Measurements from ENCODE around the gene SOCS2. TPM values are rescaled to one million over a fixed set of nuclear protein-coding genes. Genes with fewer than 3 reads are reported as not detected.

Gene SOCS2
- polyA plus RNA-seq, 2 of the 4 experiments (the other 2 are of a cell fraction) = 21.8 to 22.2 TPM

- ATAC-seq = no peak
- WGBS (ENCODE audit: missing lambda C conversion rate) = 96% methylated on average over 4 of the region's 4 CpGs
- ChIA-PET CTCF (interaction anchor here (1.0 to 5.4 kb wide), 4 partner anchors 9 to 562 kb away, joined by 3 to 28 read pairs (median 5); no protein-coding TSS in a partner anchor), POLR2A (no interaction called here)
- Histone ChIP-seq H3K4me2 (no peak overlapping the region), H3K9me3 (no peaks in the 10 kb centered on the region), H3K4me1 (no peaks in the 10 kb centered on the region), H3K4me3 (no peak overlapping the region), H3K27ac (no peak overlapping the region)
- no peak for FAIRE-seq
- TF ChIP-seq ZNF302 (CRISPR knock-in tag; IDR thresholded peaks at IDR 0.05) (no peak), KDM5A (IDR thresholded peaks at IDR 0.05) (no peak), EHF (CRISPR knock-in tag; IDR thresholded peaks at IDR 0.05) (no peak), JUNB (IDR thresholded peaks at IDR 0.05) (no peak), ELK1 (IDR thresholded peaks at IDR 0.05; ENCODE audit: low read depth, low read length) (no peak), HOXA7 (CRISPR knock-in tag; IDR thresholded peaks at IDR 0.05) (no peak), SMC3 (IDR thresholded peaks at IDR 0.05) (no peak), RARB (CRISPR knock-in tag; IDR thresholded peaks at IDR 0.05) (no peak), PHF8 (IDR thresholded peaks at IDR 0.05; ENCODE audit: borderline replicate concordance, low read depth) (no peak), CEBPB (IDR thresholded peaks at IDR 0.05) (no peak), HMGXB4 (CRISPR knock-in tag; IDR thresholded peaks at IDR 0.05; ENCODE audit: borderline replicate concordance) (no peak), NPAS2 (CRISPR knock-in tag; IDR thresholded peaks at IDR 0.05; ENCODE audit: borderline replicate concordance) (no peak), CBX2 (IDR thresholded peaks at IDR 0.05; ENCODE audit: borderline replicate concordance, low read depth) (no peak), GATA3 (IDR thresholded peaks at IDR 0.05; ENCODE audit: borderline replicate concordance) (no peak), POLR2A (IDR thresholded peaks at IDR 0.05; ENCODE audit: low read length) (no peak)
- no peak for DNase-seq (ENCODE audit: low read depth in 1 of 2, low spot score in 1 of 2)
Observed at GRCh38 chr12:93539821-93540220, 32.7 kb upstream of the SOCS2 start.

- Histone ChIP-seq H3K9me3 (no peaks in the 10 kb centered on the region), H3K4me2 (no peak overlapping the region), H3K4me3 (no peak overlapping the region), H3K27ac (no peak overlapping the region), H3K4me1 (no peaks in the 10 kb centered on the region)
- no peak for ATAC-seq
- TF ChIP-seq MAZ (IDR thresholded peaks at IDR 0.05; ENCODE audit: borderline replicate concordance, low read depth, low read length) (no peak), RFX5 (IDR thresholded peaks at IDR 0.05) (no peak), ESRRA (IDR thresholded peaks at IDR 0.05; ENCODE audit: borderline replicate concordance, low read length) (no peak), KDM1A (IDR thresholded peaks at IDR 0.05; ENCODE audit: low read depth) (no peak), FOXS1 (CRISPR knock-in tag; IDR thresholded peaks at IDR 0.05) (no peak)
- no peak for DNase-seq (ENCODE audit: low read depth in 1 of 2, low spot score in 1 of 2)
- POLR2A ChIA-PET = no interaction called here
- WGBS (ENCODE audit: missing lambda C conversion rate) = 88% methylated on average over 1 of the region's 1 CpG
- CTCF ChIA-PET = interaction anchor here (0.9 to 5.4 kb wide), 5 partner anchors 10 to 561 kb away, joined by 3 to 28 read pairs (median 5); no protein-coding TSS in a partner anchor
- FAIRE-seq = no peak
Observed at GRCh38 chr12:93540466-93540865, 32.0 kb upstream of the SOCS2 start.

- peak overlapping the region; percentile 8; the same call in 1 of the 3 replicates for H3K4me2 ChIP-seq
- ChIA-PET CTCF (interaction anchor here (1.3 to 5.4 kb wide), 3 partner anchors 28 to 560 kb away, joined by 3 to 28 read pairs (median 5); no protein-coding TSS in a partner anchor), POLR2A (no interaction called here)
- no peaks in the 10 kb centered on the region for H3K4me1 ChIP-seq
- FAIRE-seq = no peak
- WGBS (ENCODE audit: missing lambda C conversion rate) = 25% methylated on average over 4 of the region's 4 CpGs
- peak in 1 of 2 experiments; percentile 60; a peak in 2 of 6 replicates for ATAC-seq
- no peak overlapping the region for H3K27ac ChIP-seq
- no peak for DNase-seq (ENCODE audit: low read depth in 1 of 2, low spot score in 1 of 2)
- H3K9me3 ChIP-seq = no peaks in the 10 kb centered on the region
- no peak overlapping the region for H3K4me3 ChIP-seq
- TF ChIP-seq USF2 (IDR thresholded peaks at IDR 0.05) (no peak), RNF2 (IDR thresholded peaks at IDR 0.05; ENCODE audit: borderline replicate concordance, low read depth) (no peak), EHF (CRISPR knock-in tag; IDR thresholded peaks at IDR 0.05) (no peak), RAD21 (conservative IDR thresholded peaks at IDR 0.05 in 1 of 2, IDR thresholded peaks at IDR 0.05 in 1 of 2) (no peak), BHLHE40 (IDR thresholded peaks at IDR 0.05; ENCODE audit: low read depth, low read length) (no peak), PBX3 (IDR thresholded peaks at IDR 0.05) (no peak), CEBPB (IDR thresholded peaks at IDR 0.05) (no peak), ZFP36 (IDR thresholded peaks at IDR 0.05; ENCODE audit: borderline replicate concordance, partially characterized antibody) (no peak), ZSCAN20 (CRISPR knock-in tag; IDR thresholded peaks at IDR 0.05) (no peak), TP53 (CRISPR knock-in tag; IDR thresholded peaks at IDR 0.05) (no peak), NFE2L2 (conservative IDR thresholded peaks at IDR 0.05; ENCODE audit: low read length) (no peak)
Observed at GRCh38 chr12:93541578-93542225, 30.8 kb upstream of the SOCS2 start.
